Fibroblast of mammary gland (primary cell): Measurements from ENCODE around the gene ROBO3.

ENCODE experiments used
- DNase-seq: peaks from one replicate; pipeline ENCODE4 v3.0.0-alpha.2; 2010; ENCODE audit warnings: low read depth
- H3K4me3 ChIP-seq: 2 replicates; pipeline ENCODE4 v1.5.1; 2011; ENCODE audit warnings: low read depth, mild to moderate bottlenecking, low read length, moderate library complexity; ENCODE audit not compliant: control insufficient read depth
- CTCF ChIP-seq: conservative IDR thresholded peaks from 2 replicates; pipeline ENCODE4 v1.5.1; 2011; ENCODE audit warnings: low read depth, low read length, inconsistent platforms; ENCODE audit not compliant: control insufficient read depth, insufficient read depth

ROBO3 gene

GRCh38 chr11:124928942-124929665 lies 63.9 kb downstream of the ROBO3 start:
- H3K4me3 ChIP-seq, result no peak overlapping the region
- TF ChIP-seq CTCF, result no peak
- no peak for DNase-seq

GRCh38 chr11:124930799-124931198 lies 65.6 kb downstream of the ROBO3 start:
- TF ChIP-seq CTCF, result no peak
- no peak for DNase-seq
- no peak overlapping the region for H3K4me3 ChIP-seq
